ENCODE measurements around the gene HTN1. TPM values are rescaled to one million over a fixed set of nuclear protein-coding genes. Genes with fewer than 3 reads are reported as not detected.
"Not testable (repeated sequence)": the region's sequence is repeated elsewhere in the genome, so short reads cannot be mapped to it uniquely, and the experiment has no call there.

Gene HTN1
- total RNA-seq, 2 experiments from 2014 or later = not detected

- no peak for TF ChIP-seq CTCF (IDR thresholded peaks at IDR 0.05)
- H3K9me3 ChIP-seq (ENCODE audit: control insufficient read depth in 1 of 2, insufficient read depth in 1 of 2, low read length in 2 of 2) = peaks cover 0 to 16% of the 10 kb centered on the region in 2 experiments
- no peak overlapping the region for H3K27ac Mint-ChIP-seq
These were observed 8.5 kb upstream of the HTN1 start for GRCh38 chr4:70041652-70042286.

GRCh38 chr4:70056534-70056933, 6.3 kb downstream of the HTN1 start:
- DNase-seq; H3K4me3 Mint-ChIP-seq; H3K27me3 Mint-ChIP-seq; POLR2A ChIA-PET; H3K4me1 Mint-ChIP-seq (ENCODE audit: low read depth); H3K27me3 ChIP-seq (ENCODE audit: control insufficient read depth in 1 of 2, insufficient read depth in 2 of 2, low read length in 2 of 2); H3K36me3 ChIP-seq (ENCODE audit: insufficient read depth, low read length); H3K36me3 Mint-ChIP-seq (ENCODE audit: low read depth); ATAC-seq (ENCODE audit: poor library complexity); H3K4me1 ChIP-seq (ENCODE audit: insufficient read depth, low read length); CTCF ChIA-PET; intact Hi-C loops (cut with DNase I, micrococcal nuclease); H3K9me3 Mint-ChIP-seq; H3K27ac Mint-ChIP-seq; H3K4me3 ChIP-seq (ENCODE audit: low read length); H3K27ac ChIP-seq (ENCODE audit: low read depth in 1 of 2, low read length in 2 of 2); H3K9me3 ChIP-seq (ENCODE audit: control insufficient read depth in 1 of 2, insufficient read depth in 1 of 2, low read length in 2 of 2): not testable (repeated sequence)

More at GRCh38 chr4:70041652-70042286, 8.5 kb upstream of the HTN1 start:
- H3K4me3 Mint-ChIP-seq = no peak overlapping the region
- no peaks in the 10 kb centered on the region for H3K36me3 ChIP-seq (ENCODE audit: insufficient read depth, low read length)
- no peaks in the 10 kb centered on the region for H3K27me3 ChIP-seq (ENCODE audit: control insufficient read depth in 1 of 2, insufficient read depth in 2 of 2, low read length in 2 of 2)
- no peak for DNase-seq
- no peaks in the 10 kb centered on the region for H3K4me1 Mint-ChIP-seq (ENCODE audit: low read depth)
- H3K4me3 ChIP-seq (ENCODE audit: low read length) = no peak overlapping the region
- POLR2A ChIA-PET = no interaction called here
- intact Hi-C loops (cut with DNase I, micrococcal nuclease) = no loop called here
- no peaks in the 10 kb centered on the region for H3K4me1 ChIP-seq (ENCODE audit: insufficient read depth, low read length)
- no peak for ATAC-seq (ENCODE audit: poor library complexity)
- no peaks in the 10 kb centered on the region for H3K27me3 Mint-ChIP-seq
- CTCF ChIA-PET = no interaction called here
- H3K27ac ChIP-seq (ENCODE audit: low read depth in 1 of 2, low read length in 2 of 2) = no peak overlapping the region
- peaks cover 7% of the 10 kb centered on the region for H3K9me3 Mint-ChIP-seq
- no peaks in the 10 kb centered on the region for H3K36me3 Mint-ChIP-seq (ENCODE audit: low read depth)

- ChIA-PET POLR2A (no interaction called here), CTCF (no interaction called here)
- Histone ChIP-seq H3K27me3 (ENCODE audit: control insufficient read depth in 1 of 2, insufficient read depth in 2 of 2, low read length in 2 of 2) (no peaks in the 10 kb centered on the region), H3K4me3 (ENCODE audit: low read length) (no peak overlapping the region), H3K4me1 (ENCODE audit: insufficient read depth, low read length) (no peaks in the 10 kb centered on the region), H3K9me3 (ENCODE audit: control insufficient read depth in 1 of 2, insufficient read depth in 1 of 2, low read length in 2 of 2) (no peaks in the 10 kb centered on the region), H3K27ac (ENCODE audit: low read depth in 1 of 2, low read length in 2 of 2) (no peak overlapping the region), H3K36me3 (ENCODE audit: insufficient read depth, low read length) (no peaks in the 10 kb centered on the region)
- Mint-ChIP-seq H3K9me3 (no peaks in the 10 kb centered on the region), H3K36me3 (ENCODE audit: low read depth) (no peaks in the 10 kb centered on the region), H3K27me3 (no peaks in the 10 kb centered on the region), H3K4me1 (ENCODE audit: low read depth) (no peaks in the 10 kb centered on the region), H3K27ac (no peak overlapping the region), H3K4me3 (no peak overlapping the region)
- no peak for TF ChIP-seq CTCF (IDR thresholded peaks at IDR 0.05)
- DNase-seq (no peak), ATAC-seq (ENCODE audit: poor library complexity) (no peak)
- intact Hi-C loops (cut with DNase I, micrococcal nuclease) = no loop called here
These were observed 7.4 kb downstream of the HTN1 start for GRCh38 chr4:70057651-70058050.

GRCh38 chr4:70059149-70059548, 8.9 kb downstream of the HTN1 start:
- no peak for ATAC-seq (ENCODE audit: poor library complexity)
- Mint-ChIP-seq H3K9me3 (no peaks in the 10 kb centered on the region), H3K4me1 (ENCODE audit: low read depth) (no peaks in the 10 kb centered on the region), H3K27me3 (no peaks in the 10 kb centered on the region), H3K4me3 (no peak overlapping the region), H3K27ac (no peak overlapping the region), H3K36me3 (ENCODE audit: low read depth) (no peaks in the 10 kb centered on the region)
- H3K27ac ChIP-seq (ENCODE audit: low read depth in 1 of 2, low read length in 2 of 2) = no peak overlapping the region
- POLR2A ChIA-PET = no interaction called here
- no peaks in the 10 kb centered on the region for H3K27me3 ChIP-seq (ENCODE audit: control insufficient read depth in 1 of 2, insufficient read depth in 2 of 2, low read length in 2 of 2)
- H3K9me3 ChIP-seq (ENCODE audit: control insufficient read depth in 1 of 2, insufficient read depth in 1 of 2, low read length in 2 of 2) = no peaks in the 10 kb centered on the region
- no peaks in the 10 kb centered on the region for H3K36me3 ChIP-seq (ENCODE audit: insufficient read depth, low read length)
- DNase-seq = no peak
- no peak for TF ChIP-seq CTCF (IDR thresholded peaks at IDR 0.05)
- H3K4me1 ChIP-seq (ENCODE audit: insufficient read depth, low read length) = no peaks in the 10 kb centered on the region
- intact Hi-C loops (cut with DNase I, micrococcal nuclease) = no loop called here
- CTCF ChIA-PET = no interaction called here
- no peak overlapping the region for H3K4me3 ChIP-seq (ENCODE audit: low read length)
